Activated B cell treated with CpG ODN at 0.5 μM for 24 hours (primary cell): Measurements from ENCODE around the gene CHTOP. TPM values are rescaled to one million over a fixed set of nuclear protein-coding genes. Genes with fewer than 3 reads are reported as not detected.
A peak's percentile ranks its signal among the peaks of the same experiment; 100 is the strongest.

Experiments used
- ATAC-seq: fragments of 200-7000 bp; cut with Tn5 transposase; one replicate; pipeline ENCODE4 v1.10.0; 2021; ENCODE audit warnings: low read depth, mild to moderate bottlenecking, moderate library complexity
- CTCF ChIA-PET: fragments of 350-600 bp; sonication (Branson Sonifier 250); formaldehyde crosslinking; loops from one replicate; lab custom pipeline; 2021; ENCODE audit warnings: antibody characterized with exemption; lab: Charles Lee
- POLR2A ChIA-PET: fragments of 350-600 bp; sonication (Branson Sonifier 250); formaldehyde crosslinking; loops from one replicate; lab custom pipeline; 2021; ENCODE audit warnings: antibody characterized with exemption; lab: Charles Lee
- DNase-seq: peaks from one replicate; pipeline ENCODE4 v3.0.0; 2022
- H3K27ac Mint-ChIP-seq: one replicate; pipeline ENCODE4 v1.8.0; 2020; ENCODE audit warnings: mixed read lengths
- H3K27me3 Mint-ChIP-seq: one replicate; pipeline ENCODE4 v1.8.0; 2021; ENCODE audit warnings: mixed read lengths
- H3K36me3 Mint-ChIP-seq: one replicate; pipeline ENCODE4 v1.8.0; 2021; ENCODE audit warnings: low read depth, mixed read lengths
- H3K4me1 Mint-ChIP-seq: one replicate; pipeline ENCODE4 v1.8.0; 2021; ENCODE audit warnings: mixed read lengths
- H3K4me3 Mint-ChIP-seq: one replicate; pipeline ENCODE4 v1.8.0; 2020; ENCODE audit warnings: mild to moderate bottlenecking, mixed read lengths
- H3K9me3 Mint-ChIP-seq: one replicate; pipeline ENCODE4 v1.8.0; 2020; ENCODE audit warnings: mixed read lengths
- intact Hi-C: fragments of 100-400 bp; cut with micrococcal nuclease; formaldehyde crosslinking; loops from one replicate; pipeline ENCODE4 v1.15.1; 2024
- total RNA-seq: library from RNA; stranded (reverse); gene quantifications from 2 replicates; pipeline ENCODE4 v1.2.3, GENCODE V29; 2022
- TF ChIP-seq, protein P1 (sequence below): fragments of 200-600 bp; IDR thresholded peaks from one replicate; pipeline ENCODE4 v1.8.0; 2022; ENCODE audit warnings: antibody characterized with exemption, mild to moderate bottlenecking

Gene CHTOP
- total RNA-seq, 1 donor from 2014 or later, result 148 TPM

DNA sequence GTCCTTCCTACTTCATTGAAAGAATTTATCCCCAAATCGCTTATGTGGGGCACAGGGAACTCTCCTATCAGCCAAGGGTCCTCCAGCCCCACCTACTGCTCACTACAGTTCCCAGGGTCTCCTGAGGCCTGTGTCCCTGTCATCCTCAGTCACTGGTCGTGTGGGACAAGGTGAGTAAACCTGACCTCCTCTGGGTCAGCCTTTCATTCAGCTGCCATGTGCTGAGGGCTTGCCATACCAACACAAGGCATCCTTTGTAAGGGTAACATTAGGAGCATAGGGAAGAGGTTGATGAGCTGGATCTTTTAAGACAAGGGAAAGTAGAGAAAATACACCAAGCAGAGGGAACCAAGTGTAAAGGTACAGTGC is 13.5 kb downstream of the CHTOP start:
- TF ChIP-seq, protein P1, sequence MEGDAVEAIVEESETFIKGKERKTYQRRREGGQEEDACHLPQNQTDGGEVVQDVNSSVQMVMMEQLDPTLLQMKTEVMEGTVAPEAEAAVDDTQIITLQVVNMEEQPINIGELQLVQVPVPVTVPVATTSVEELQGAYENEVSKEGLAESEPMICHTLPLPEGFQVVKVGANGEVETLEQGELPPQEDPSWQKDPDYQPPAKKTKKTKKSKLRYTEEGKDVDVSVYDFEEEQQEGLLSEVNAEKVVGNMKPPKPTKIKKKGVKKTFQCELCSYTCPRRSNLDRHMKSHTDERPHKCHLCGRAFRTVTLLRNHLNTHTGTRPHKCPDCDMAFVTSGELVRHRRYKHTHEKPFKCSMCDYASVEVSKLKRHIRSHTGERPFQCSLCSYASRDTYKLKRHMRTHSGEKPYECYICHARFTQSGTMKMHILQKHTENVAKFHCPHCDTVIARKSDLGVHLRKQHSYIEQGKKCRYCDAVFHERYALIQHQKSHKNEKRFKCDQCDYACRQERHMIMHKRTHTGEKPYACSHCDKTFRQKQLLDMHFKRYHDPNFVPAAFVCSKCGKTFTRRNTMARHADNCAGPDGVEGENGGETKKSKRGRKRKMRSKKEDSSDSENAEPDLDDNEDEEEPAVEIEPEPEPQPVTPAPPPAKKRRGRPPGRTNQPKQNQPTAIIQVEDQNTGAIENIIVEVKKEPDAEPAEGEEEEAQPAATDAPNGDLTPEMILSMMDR, result no peak
- intact Hi-C loops, result no loop called here
- H3K4me3 Mint-ChIP-seq, result no peak overlapping the region
- H3K4me1 Mint-ChIP-seq, result peaks cover 12% of the 10 kb centered on the region
- H3K36me3 Mint-ChIP-seq, result peaks cover 52% of the 10 kb centered on the region
- H3K27me3 Mint-ChIP-seq, result no peaks in the 10 kb centered on the region
- H3K9me3 Mint-ChIP-seq, result no peaks in the 10 kb centered on the region
- DNase-seq (no peak), ATAC-seq (no peak)
- H3K27ac Mint-ChIP-seq, result peak overlapping the region; percentile 71
- POLR2A ChIA-PET, result interaction anchor here (0.6 to 2.1 kb wide), 4 partner anchors 12 to 75 kb away, joined by 3 to 14 read pairs (median 4); partner anchors contain the start of genes CHTOP and SNAPIN
- CTCF ChIA-PET, result no interaction called here

DNA sequence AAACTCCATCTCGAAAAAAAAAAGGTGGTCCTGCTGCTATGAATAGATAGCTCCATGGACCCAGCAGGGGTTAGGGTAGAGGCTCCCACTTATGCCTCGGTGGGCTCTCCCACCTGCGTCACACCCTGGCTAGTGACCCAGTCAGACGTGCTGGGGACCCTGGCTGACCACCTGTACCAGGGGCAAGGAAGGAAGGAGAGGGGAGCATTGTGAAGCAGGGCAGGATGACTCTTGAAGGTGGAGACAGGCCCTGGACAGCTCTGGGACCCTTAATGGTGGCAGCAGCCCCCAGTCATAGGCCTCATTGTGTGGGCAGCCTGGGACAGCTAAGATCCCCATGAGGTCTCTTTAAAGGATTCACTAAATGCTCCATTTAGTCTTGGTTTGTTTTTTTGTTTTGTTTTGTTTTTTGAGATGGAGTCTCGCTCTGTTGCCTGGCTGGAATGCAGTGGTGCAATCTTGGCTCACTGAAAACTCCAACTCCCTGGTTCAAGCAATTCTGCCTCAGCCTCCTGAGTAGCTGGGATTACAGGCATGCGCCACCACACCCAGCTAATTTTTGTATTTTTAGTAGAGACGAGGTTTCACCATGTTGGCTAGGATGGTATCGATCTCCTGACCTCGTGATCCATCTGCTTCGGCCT is 14.3 kb downstream of the CHTOP start:
- no peaks in the 10 kb centered on the region for H3K9me3 Mint-ChIP-seq
- DNase-seq, result no peak
- TF ChIP-seq, protein P1, result no peak
- no peak for ATAC-seq
- intact Hi-C loops, result no loop called here
- peaks cover 45% of the 10 kb centered on the region for H3K36me3 Mint-ChIP-seq
- ChIA-PET POLR2A (interaction anchor here (0.6 to 2.1 kb wide), 5 partner anchors 11 to 94 kb away, joined by 3 to 14 read pairs (median 5); partner anchors contain the start of genes CHTOP and SNAPIN), CTCF (interaction anchor here (0.6 to 1.3 kb wide), 2 partner anchors 80 to 1700 kb away, joined by 3 read pairs; no protein-coding TSS in a partner anchor)
- peak overlapping the region; percentile 30 for H3K27ac Mint-ChIP-seq
- peaks cover 12% of the 10 kb centered on the region for H3K4me1 Mint-ChIP-seq
- H3K27me3 Mint-ChIP-seq, result no peaks in the 10 kb centered on the region
- H3K4me3 Mint-ChIP-seq, result no peak overlapping the region

DNA sequence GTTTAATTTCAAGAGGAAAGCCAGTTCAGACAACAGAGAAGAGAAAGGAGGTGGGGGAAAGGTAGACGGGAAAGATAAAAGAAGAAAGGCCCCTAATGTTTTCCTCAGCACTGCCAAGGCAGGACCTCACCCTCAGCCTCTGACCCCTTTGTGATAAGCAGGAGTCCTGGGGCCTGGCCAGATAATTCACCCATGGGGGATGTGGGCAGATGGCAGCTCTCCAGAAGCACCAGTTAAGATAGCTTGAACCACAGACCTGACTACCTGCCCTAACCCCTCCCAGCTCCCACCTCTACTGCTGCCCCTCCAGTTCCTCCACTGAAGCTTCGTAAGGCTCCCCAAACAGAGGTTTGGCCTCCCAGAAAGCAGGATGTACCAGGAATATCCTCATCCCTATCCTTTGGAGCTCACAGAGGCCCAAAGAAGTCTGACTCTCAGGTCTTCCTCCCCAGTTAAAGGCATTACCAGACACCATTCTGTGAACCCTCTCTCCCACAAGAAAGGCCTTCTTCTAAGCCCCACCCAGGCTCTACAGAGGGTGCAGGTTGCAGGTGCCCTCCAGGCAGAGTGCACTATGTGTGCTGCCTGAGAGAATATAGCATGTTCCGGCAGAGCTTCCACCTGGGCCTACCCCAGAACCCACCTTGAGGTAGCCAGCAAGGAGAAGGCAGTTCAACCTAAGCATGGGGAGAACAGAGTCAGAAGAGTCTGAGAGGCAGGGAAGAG is 15.4 kb downstream of the CHTOP start:
- Mint-ChIP-seq H3K27ac (no peak overlapping the region), H3K4me3 (no peak overlapping the region), H3K4me1 (peaks cover 8% of the 10 kb centered on the region), H3K9me3 (no peaks in the 10 kb centered on the region), H3K36me3 (peaks cover 34% of the 10 kb centered on the region), H3K27me3 (no peaks in the 10 kb centered on the region)
- CTCF ChIA-PET, result interaction anchor here (0.6 to 1.3 kb wide), 3 partner anchors 81 to 1701 kb away, joined by 3 read pairs; no protein-coding TSS in a partner anchor
- TF ChIP-seq, protein P1, result no peak
- intact Hi-C loops, result no loop called here
- POLR2A ChIA-PET, result interaction anchor here (0.6 kb wide), 1 partner anchor 54 kb away, joined by 5 read pairs; no protein-coding TSS in a partner anchor
- ATAC-seq, result no peak
- DNase-seq, result no peak

GRCh38 chr1:153649863-153650235 is 16.0 kb downstream of the CHTOP start:
- H3K9me3 Mint-ChIP-seq, result no peaks in the 10 kb centered on the region
- peaks cover 6% of the 10 kb centered on the region for H3K4me1 Mint-ChIP-seq
- TF ChIP-seq, protein P1, result no peak
- CTCF ChIA-PET, result interaction anchor here (0.9 kb wide), 1 partner anchor 139 kb away, joined by 3 read pairs; no protein-coding TSS in a partner anchor
- no peak for DNase-seq
- H3K4me3 Mint-ChIP-seq, result no peak overlapping the region
- H3K27ac Mint-ChIP-seq, result peak overlapping the region; percentile 16
- peaks cover 28% of the 10 kb centered on the region for H3K36me3 Mint-ChIP-seq
- POLR2A ChIA-PET, result interaction anchor here (0.6 kb wide), 1 partner anchor 55 kb away, joined by 5 read pairs; no protein-coding TSS in a partner anchor
- no peak for ATAC-seq
- intact Hi-C loops, result no loop called here
- H3K27me3 Mint-ChIP-seq, result no peaks in the 10 kb centered on the region

- peaks cover 4% of the 10 kb centered on the region for H3K4me1 Mint-ChIP-seq
- TF ChIP-seq, protein P1, result no peak
- POLR2A ChIA-PET, result interaction anchor here (2.2 kb wide), 2 partner anchors 12 to 18 kb away, joined by 8 to 12 read pairs; partner anchors contain the start of gene CHTOP
- no peaks in the 10 kb centered on the region for H3K9me3 Mint-ChIP-seq
- intact Hi-C loops, result no loop called here
- H3K4me3 Mint-ChIP-seq, result no peak overlapping the region
- no peak overlapping the region for H3K27ac Mint-ChIP-seq
- no peak for DNase-seq
- peaks cover 9% of the 10 kb centered on the region for H3K36me3 Mint-ChIP-seq
- CTCF ChIA-PET, result interaction anchor here (1.1 kb wide), 1 partner anchor 8 kb away, joined by 3 read pairs; no protein-coding TSS in a partner anchor
- no peaks in the 10 kb centered on the region for H3K27me3 Mint-ChIP-seq
- ATAC-seq, result no peak
Measured at GRCh38 chr1:153651771-153652170, 17.9 kb downstream of the CHTOP start.
